Aorta (tissue), 5 donors: Measurements from ENCODE around the gene ZBTB7B. TPM values are rescaled to one million over a fixed set of nuclear protein-coding genes. Genes with fewer than 3 reads are reported as not detected.

Experiments
- ATAC-seq: fragments of 200-7000 bp; cut with Tn5 transposase; one replicate; pipeline ENCODE4 v1.9.1; 2022; ENCODE audit warnings: moderate library complexity; ENCODE audit not compliant: low FRiP score
- DNase-seq, 2 donors: peaks; one replicate each; pipeline ENCODE4 v3.0.0-alpha.2; 2020
- H3K27ac ChIP-seq, 2 donors: one replicate each; pipeline ENCODE4 v1.5.1; 2013; ENCODE audit warnings: low read length in 2 of 2, mild to moderate bottlenecking in 2 of 2, moderate library complexity in 2 of 2, control low read depth in 1 of 2, inconsistent platforms in 1 of 2, low read depth in 1 of 2
- H3K27me3 ChIP-seq, 2 donors: one replicate each; pipeline ENCODE4 v1.6.1; 2013; ENCODE audit warnings: control low read depth in 1 of 2, low read length in 1 of 2, mild to moderate bottlenecking in 1 of 2, moderate library complexity in 1 of 2; ENCODE audit not compliant: insufficient read depth in 2 of 2, control insufficient read depth in 1 of 2
- H3K36me3 ChIP-seq, 2 donors: one replicate each; pipeline ENCODE4 v1.6.1; 2013; ENCODE audit warnings: control low read depth in 1 of 2, low read length in 1 of 2, mild to moderate bottlenecking in 1 of 2; ENCODE audit not compliant: insufficient read depth in 2 of 2, control insufficient read depth in 1 of 2
- H3K4me1 ChIP-seq, 2 donors: one replicate each; pipeline ENCODE4 v1.6.1; 2013; ENCODE audit warnings: low read length in 2 of 2, control low read depth in 1 of 2, mild to moderate bottlenecking in 1 of 2, moderate library complexity in 1 of 2; ENCODE audit not compliant: insufficient read depth in 2 of 2, control insufficient read depth in 1 of 2
- H3K4me3 ChIP-seq, 2 donors: one replicate each; pipeline ENCODE4 v1.5.1; 2013; ENCODE audit warnings: low read length in 2 of 2, control low read depth in 1 of 2, mild to moderate bottlenecking in 1 of 2
- H3K9me3 ChIP-seq: one replicate; pipeline ENCODE4 v1.6.1; 2013; ENCODE audit warnings: mild to moderate bottlenecking, low read length; ENCODE audit not compliant: control insufficient read depth
- WGBS, 2 donors: extraction: QIAGEN DNeasy Blood & Tissue Kit; methylation state at CpG; one replicate each; pipeline ENCODE4 v1.1.7; 2013; 5-methylcytosine and 5-hydroxymethylcytosine counted together
- intact Hi-C, 2 donors: fragments of 100-400 bp; cut with DNase I; formaldehyde crosslinking; loops; one replicate each; pipeline versions ENCODE4 v1.14.2 to v1.15.0; 2022
- polyA plus RNA-seq, 2 donors: library from polyadenylated mRNA; stranded (reverse); fragments of 200-250 nt; gene quantifications; one replicate each; pipeline ENCODE4 v1.2.3, GENCODE V29; 2013
- total RNA-seq, 2 donors: library from RNA; stranded (reverse); fragmentation: NEBNext Ultra II Directional; extraction: Animal tissue kit (Norgen Biotek cat#: 25700); gene quantifications; one replicate each; pipeline ENCODE4 v1.2.1, GENCODE V29; 2021
- donor health status: healthy with polysubstance abuse.
- donor health status: Bipolar disorder and iron deficiency.
- donor health status: DM: no; HTN: no; CAD: no.
- donor health status: DM: no; HTN: no; CAD: no.
- donor health status: DM: yes; HTN: yes; CAD: no.

The ZBTB7B gene
- total and polyA plus RNA-seq, 4 donors: 23.3 to 71.1 (median 39.6) TPM

- DNase-seq: no peak
- intact Hi-C loops: no loop called here
- Histone ChIP-seq H3K4me3 (no peak overlapping the region), H3K27me3 (no peaks in the 10 kb centered on the region), H3K4me1 (no peaks in the 10 kb centered on the region), H3K36me3 (no peaks in the 10 kb centered on the region), H3K9me3 (no peaks in the 10 kb centered on the region), H3K27ac (no peak overlapping the region)
- no peak for ATAC-seq
- WGBS, 2 donors: 84 to 88% methylated on average over 11 to 12 of the region's 12 CpGs
Measured at GRCh38 chr1:155032886-155033285, 30.3 kb downstream of the ZBTB7B start.

- no peaks in the 10 kb centered on the region for H3K9me3 ChIP-seq
- no peak within 1 kb of the TSS for H3K4me3 ChIP-seq
- ATAC-seq (no peak), DNase-seq (no peak)
- intact Hi-C loops: no loop called here
- H3K27me3 ChIP-seq: no peaks in the 10 kb centered on the region
- no peak within 1 kb of the TSS for H3K27ac ChIP-seq
- WGBS, 2 donors: 97% methylated on average over 9 of the region's 9 CpGs
- H3K4me1 ChIP-seq: no peaks in the 10 kb centered on the region
- H3K36me3 ChIP-seq: no peaks in the 10 kb centered on the region
Measured at GRCh38 chr1:155033524-155033923, 30.9 kb downstream of the ZBTB7B start, which contains the start of the genes DCST1 and DCST2. TSS of gene DCST1 (plus strand) at chr1:155033824. CDS start at chr1:155034037, 213 bp downstream. TSS of gene DCST2 (minus strand) at chr1:155033781. CDS start at chr1:155033701, 80 bp downstream.

DNA sequence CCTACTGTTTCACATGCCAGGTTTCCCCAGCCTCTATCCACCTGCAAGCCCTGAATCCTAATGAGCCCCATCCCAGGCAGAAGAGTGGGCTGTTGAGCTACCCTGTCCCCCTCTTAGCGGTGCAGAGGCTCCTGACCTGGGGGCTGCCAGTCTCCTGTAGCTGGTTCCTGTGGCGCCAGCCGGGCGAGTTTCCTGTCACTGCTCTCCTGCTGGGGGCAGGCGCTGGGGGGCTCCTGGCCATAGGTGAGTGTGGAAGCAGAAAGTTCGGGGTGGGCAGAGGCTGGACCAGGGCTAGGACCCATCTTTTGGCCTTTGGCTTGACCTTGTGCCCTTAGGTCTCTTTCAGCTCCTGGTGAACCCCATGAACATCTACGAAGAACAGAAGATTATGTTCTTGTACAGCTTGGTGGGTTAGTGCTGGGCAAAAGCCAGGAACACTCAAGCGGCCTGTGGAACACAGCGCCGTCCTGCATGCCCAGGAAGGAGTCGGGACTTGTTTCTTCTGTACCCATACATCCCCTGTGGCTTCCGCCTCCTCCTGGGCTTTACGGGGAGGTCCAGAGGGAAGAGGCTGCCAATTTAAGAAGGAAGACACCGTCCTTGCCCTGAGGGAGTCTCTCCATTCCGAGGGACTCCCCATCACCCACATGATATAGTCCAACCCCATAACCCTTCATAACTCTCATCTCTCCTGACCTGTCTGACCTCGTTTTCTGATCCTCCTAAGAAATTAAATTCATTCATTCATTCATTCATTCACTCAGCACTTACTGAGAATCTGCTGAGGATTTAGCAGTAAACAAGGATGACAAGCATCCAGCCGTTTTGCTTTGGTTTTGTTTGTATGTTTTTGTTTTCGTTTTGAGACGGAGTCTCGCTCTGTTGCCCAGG lies 32.0 kb downstream of the ZBTB7B start:
- intact Hi-C loops: no loop called here
- no peak for DNase-seq
- 84 to 87% methylated on average over 20 of the region's 20 CpGs for WGBS, 2 donors
- ATAC-seq: no peak
- Histone ChIP-seq H3K4me3 (no peak overlapping the region), H3K27me3 (no peaks in the 10 kb centered on the region), H3K36me3 (no peaks in the 10 kb centered on the region), H3K4me1 (no peaks in the 10 kb centered on the region), H3K27ac (no peak overlapping the region), H3K9me3 (no peaks in the 10 kb centered on the region)

DNA sequence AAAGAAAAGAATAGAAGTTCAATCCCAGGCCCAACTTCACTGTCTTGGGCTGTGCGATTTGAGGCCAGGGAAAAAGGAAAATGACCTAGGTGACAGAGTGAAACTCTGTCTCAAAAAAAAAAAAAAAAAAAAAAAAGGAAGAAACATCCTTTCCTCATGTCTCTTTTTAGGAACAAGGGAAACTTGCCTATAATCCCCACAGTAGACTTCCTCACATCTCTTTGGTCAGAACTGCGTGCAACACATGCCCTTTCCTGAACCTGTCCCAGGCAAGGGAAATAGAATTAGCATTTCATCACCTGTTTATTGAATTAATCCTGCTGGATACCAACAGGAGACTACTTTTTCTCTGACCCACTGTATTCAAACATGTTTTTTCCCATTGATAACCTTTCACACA lies 33.3 kb downstream of the ZBTB7B start:
- H3K27me3 ChIP-seq: no peaks in the 10 kb centered on the region
- intact Hi-C loops: no loop called here
- no peaks in the 10 kb centered on the region for H3K9me3 ChIP-seq
- no peak overlapping the region for H3K4me3 ChIP-seq
- no peaks in the 10 kb centered on the region for H3K36me3 ChIP-seq
- H3K4me1 ChIP-seq: no peaks in the 10 kb centered on the region
- no peak for DNase-seq
- WGBS, 2 donors: 93 to 98% methylated on average over 2 of the region's 2 CpGs
- no peak overlapping the region for H3K27ac ChIP-seq
- no peak for ATAC-seq

DNA sequence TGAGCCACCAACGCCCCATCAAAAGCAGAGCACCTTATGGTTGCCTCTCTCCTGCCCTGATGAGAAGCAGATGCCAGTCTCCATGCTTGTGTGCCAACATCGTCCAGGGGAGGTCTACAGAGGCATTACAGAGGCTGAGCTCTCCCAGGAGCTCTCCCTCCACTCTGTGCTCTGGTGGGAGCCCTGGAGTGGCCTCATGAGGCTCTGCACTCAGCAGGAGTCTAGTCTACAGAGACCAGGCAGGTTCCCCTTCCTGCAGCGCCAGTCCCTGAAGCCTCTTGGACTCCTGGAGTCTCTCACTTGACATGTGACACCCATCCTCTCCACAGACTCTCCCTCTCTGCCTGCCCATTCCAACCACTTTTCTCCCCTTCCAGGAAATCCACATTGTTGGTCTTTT lies 34.4 kb downstream of the ZBTB7B start:
- DNase-seq: no peak
- no peaks in the 10 kb centered on the region for H3K27me3 ChIP-seq
- no peaks in the 10 kb centered on the region for H3K9me3 ChIP-seq
- no peaks in the 10 kb centered on the region for H3K36me3 ChIP-seq
- no peaks in the 10 kb centered on the region for H3K4me1 ChIP-seq
- intact Hi-C loops: no loop called here
- ATAC-seq: no peak
- 87 to 90% methylated on average over 3 of the region's 3 CpGs for WGBS, 2 donors
- no peak overlapping the region for H3K27ac ChIP-seq
- no peak overlapping the region for H3K4me3 ChIP-seq

GRCh38 chr1:155037851-155038441 lies 35.3 kb downstream of the ZBTB7B start:
- 82 to 86% methylated on average over 6 of the region's 6 CpGs for WGBS, 2 donors
- Histone ChIP-seq H3K4me1 (no peaks in the 10 kb centered on the region), H3K36me3 (no peaks in the 10 kb centered on the region), H3K9me3 (no peaks in the 10 kb centered on the region), H3K27me3 (no peaks in the 10 kb centered on the region), H3K27ac (no peak overlapping the region), H3K4me3 (no peak overlapping the region)
- DNase-seq: no peak
- intact Hi-C loops: no loop called here
- no peak for ATAC-seq

GRCh38 chr1:155038602-155039307 lies 36.2 kb downstream of the ZBTB7B start:
- WGBS, 2 donors: 42 to 48% methylated on average over 8 of the region's 8 CpGs
- no peak for ATAC-seq
- H3K27me3 ChIP-seq: no peaks in the 10 kb centered on the region
- H3K36me3 ChIP-seq: no peaks in the 10 kb centered on the region
- no peaks in the 10 kb centered on the region for H3K9me3 ChIP-seq
- DNase-seq: no peak
- no peak overlapping the region for H3K27ac ChIP-seq
- no peak overlapping the region for H3K4me3 ChIP-seq
- intact Hi-C loops: no loop called here
- no peaks in the 10 kb centered on the region for H3K4me1 ChIP-seq

GRCh38 chr1:155039308-155039669 lies 36.7 kb downstream of the ZBTB7B start:
- Histone ChIP-seq H3K4me3 (no peak overlapping the region), H3K36me3 (no peaks in the 10 kb centered on the region), H3K9me3 (no peaks in the 10 kb centered on the region), H3K4me1 (no peaks in the 10 kb centered on the region), H3K27me3 (no peaks in the 10 kb centered on the region), H3K27ac (no peak overlapping the region)
- no peak for ATAC-seq
- WGBS, 2 donors: 84% methylated on average over 4 of the region's 4 CpGs
- intact Hi-C loops: no loop called here
- DNase-seq: no peak
